Esophagus (tissue), 2 donors: ENCODE data around the gene PJA1. TPM values are rescaled to one million over a fixed set of nuclear protein-coding genes. Genes with fewer than 3 reads are reported as not detected.

Experiments
- H3K27ac ChIP-seq, 2 donors: one replicate each; pipeline ENCODE4 v1.5.1; 2013; ENCODE audit warnings: low read depth in 2 of 2, mild to moderate bottlenecking in 2 of 2, inconsistent platforms in 1 of 2, low read length in 1 of 2, moderate library complexity in 1 of 2
- H3K27me3 ChIP-seq, 2 donors: one replicate each; pipeline ENCODE4 v1.6.1; 2013; ENCODE audit warnings: low read length in 2 of 2, control low read depth in 1 of 2, mild to moderate bottlenecking in 1 of 2; ENCODE audit not compliant: insufficient read depth in 2 of 2, control insufficient read depth in 1 of 2
- H3K36me3 ChIP-seq, 2 donors: one replicate each; pipeline ENCODE4 v1.6.1; 2013; ENCODE audit warnings: low read length in 1 of 2; ENCODE audit not compliant: control insufficient read depth in 2 of 2, insufficient read depth in 2 of 2
- H3K4me1 ChIP-seq, 2 donors: one replicate each; pipeline ENCODE4 v1.6.1; 2013; ENCODE audit warnings: low read length in 1 of 2; ENCODE audit not compliant: control insufficient read depth in 2 of 2, insufficient read depth in 2 of 2
- H3K4me3 ChIP-seq, 2 donors: one replicate each; pipeline ENCODE4 v1.5.1; 2013; ENCODE audit warnings: low read length in 2 of 2, mild to moderate bottlenecking in 2 of 2, low read depth in 1 of 2, moderate library complexity in 1 of 2
- H3K9me3 ChIP-seq, 2 donors: one replicate each; pipeline ENCODE4 v1.6.1; 2013; ENCODE audit warnings: mild to moderate bottlenecking in 2 of 2, low read depth in 1 of 2, low read length in 1 of 2, moderate library complexity in 1 of 2; ENCODE audit not compliant: control insufficient read depth in 2 of 2, insufficient read depth in 1 of 2
- whole genome bisulfite sequencing, 2 donors: extraction: QIAGEN DNeasy Blood & Tissue Kit; methylation state at CpG; one replicate each; pipeline ENCODE4 v1.1.7; 2013; 5-methylcytosine and 5-hydroxymethylcytosine counted together
- polyA plus RNA-seq, 2 donors: library from polyadenylated mRNA; stranded (reverse); fragments of 200-250 nt; gene quantifications; one replicate each; pipeline ENCODE4 v1.2.3, GENCODE V29; 2013
- donor health status: healthy with polysubstance abuse.
- donor health status: Bipolar disorder and iron deficiency.

The PJA1 gene
- polyA plus RNA-seq, 2 donors = 4.0 to 8.8 TPM

DNA sequence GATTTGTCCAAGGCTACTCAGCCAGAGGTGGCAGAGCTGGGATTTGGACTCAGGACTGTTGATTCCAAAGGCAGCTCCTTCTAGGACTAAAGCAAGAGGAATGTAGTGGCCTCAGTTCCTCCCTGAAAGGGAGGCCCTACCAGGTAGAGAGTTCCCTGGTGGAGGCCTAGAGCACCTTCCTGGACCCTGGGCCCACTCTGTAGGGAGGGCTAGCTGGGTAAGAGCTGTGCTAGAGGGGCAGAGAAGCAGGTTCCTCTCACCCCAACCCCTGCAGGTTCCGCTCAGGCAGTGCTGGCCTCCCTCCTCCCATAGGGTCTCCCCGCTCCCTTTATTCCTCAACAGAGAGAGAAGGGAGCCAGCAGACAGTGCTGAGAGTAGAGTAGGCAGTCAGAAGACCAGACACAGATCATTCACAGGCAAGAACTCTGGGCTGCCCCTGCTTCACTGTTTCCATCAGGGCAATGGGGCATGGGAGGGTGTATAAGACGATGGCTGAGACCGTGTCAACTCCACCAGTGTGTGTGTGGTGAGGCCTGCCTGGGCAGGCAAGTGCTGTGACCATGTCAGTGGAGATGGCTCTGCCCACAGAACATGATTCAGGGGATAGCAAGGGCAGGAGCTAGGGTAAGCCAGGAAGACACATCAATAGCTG, 12.4 kb upstream of the PJA1 start:
- Histone ChIP-seq H3K27ac (no peak overlapping the region), H3K9me3 (no peaks in the 10 kb centered on the region), H3K36me3 (no peaks in the 10 kb centered on the region), H3K27me3 (no peaks in the 10 kb centered on the region), H3K4me3 (no peak overlapping the region), H3K4me1 (no peaks in the 10 kb centered on the region)
- 85 to 92% methylated on average over 4 of the region's 4 CpGs for WGBS, 2 donors

DNA sequence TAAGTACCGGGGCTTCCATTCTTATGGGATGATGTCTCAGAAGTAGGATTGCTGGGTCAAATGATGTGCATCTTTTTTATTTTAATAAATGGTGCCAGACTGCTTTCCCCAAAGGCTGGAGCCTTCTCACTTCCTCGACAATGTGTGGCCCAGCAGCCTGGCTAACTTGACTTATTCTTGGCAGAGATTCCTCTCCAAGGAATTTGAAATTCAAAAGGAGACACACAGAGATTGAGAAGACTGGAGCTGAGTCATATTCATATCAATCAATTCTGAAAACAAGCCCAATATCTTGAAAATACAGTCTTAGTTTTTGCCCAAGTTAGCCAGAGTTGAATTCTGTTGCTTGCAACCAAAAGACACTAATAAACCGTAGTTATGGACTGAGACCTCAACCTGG, 10.8 kb upstream of the PJA1 start:
- Histone ChIP-seq H3K9me3 (no peaks in the 10 kb centered on the region), H3K4me3 (no peak overlapping the region), H3K27ac (no peak overlapping the region), H3K27me3 (no peaks in the 10 kb centered on the region), H3K4me1 (no peaks in the 10 kb centered on the region), H3K36me3 (no peaks in the 10 kb centered on the region)
- WGBS, 2 donors = 68 to 71% methylated on average over 3 of the region's 3 CpGs

DNA sequence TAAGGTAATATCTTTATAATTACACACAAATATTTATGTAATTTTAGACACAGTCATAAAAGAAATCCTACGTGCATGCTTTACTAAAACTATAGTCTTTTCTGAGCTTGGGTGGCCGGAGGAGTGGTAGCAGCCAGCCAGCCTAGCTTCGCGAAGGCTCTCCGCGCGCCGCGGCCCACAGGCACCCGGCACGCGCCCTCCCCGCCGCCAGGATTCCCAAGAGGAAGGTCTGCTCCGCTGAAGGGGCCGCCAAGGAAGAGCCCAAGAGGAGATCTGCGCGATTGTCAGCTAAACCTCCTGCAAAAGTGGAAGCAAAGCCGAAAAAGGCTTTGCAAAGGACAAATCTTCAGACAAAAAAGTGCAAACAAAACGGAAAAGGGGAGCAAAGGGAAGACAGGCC, 8.7 kb upstream of the PJA1 start:
- H3K27me3 ChIP-seq = no peaks in the 10 kb centered on the region
- H3K4me3 ChIP-seq = no peak overlapping the region
- H3K27ac ChIP-seq = no peak overlapping the region
- WGBS, 2 donors = 61 to 74% methylated on average over 20 of the region's 20 CpGs
- no peaks in the 10 kb centered on the region for H3K36me3 ChIP-seq
- H3K9me3 ChIP-seq = no peaks in the 10 kb centered on the region
- no peaks in the 10 kb centered on the region for H3K4me1 ChIP-seq

DNA sequence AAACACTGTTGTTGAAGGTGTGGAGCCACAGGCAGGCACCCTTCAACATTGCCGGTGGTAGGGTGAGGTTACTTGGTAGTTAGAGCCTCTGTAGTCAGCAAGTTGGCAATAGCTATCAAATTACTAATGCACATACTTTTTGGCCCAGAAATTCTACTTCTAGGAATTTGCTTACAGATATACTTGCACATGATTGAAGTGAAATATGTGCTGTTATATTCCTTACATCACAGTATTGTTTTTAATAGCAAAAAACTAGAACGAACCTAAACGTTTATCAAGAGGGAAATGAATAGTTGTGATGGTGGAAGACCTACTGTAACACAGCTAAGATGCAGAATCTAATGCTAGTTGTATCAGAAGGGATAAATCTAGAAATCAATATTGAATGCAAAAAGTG, 7.7 kb upstream of the PJA1 start:
- 76% methylated on average over 3 of the region's 3 CpGs for WGBS, 2 donors

DNA sequence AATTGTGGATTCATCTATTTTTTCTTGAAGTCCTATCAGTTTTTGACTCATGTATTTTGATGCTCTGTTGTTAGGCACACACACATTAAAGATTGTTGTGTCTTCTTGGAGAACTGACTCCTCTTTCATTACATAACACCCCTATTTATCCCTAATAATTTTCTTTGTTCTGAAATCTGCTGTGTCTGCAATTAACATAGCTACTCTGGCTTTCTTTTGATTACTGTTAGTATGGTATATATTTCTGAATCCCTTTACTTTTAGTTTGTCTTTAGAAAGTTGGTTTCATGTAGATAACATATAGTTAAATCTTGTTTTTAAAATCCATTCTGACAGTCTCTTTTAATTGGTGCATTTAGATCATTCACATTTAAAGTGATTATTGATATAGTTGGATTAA, 5.1 kb upstream of the PJA1 start:
- Histone ChIP-seq H3K4me1 (no peaks in the 10 kb centered on the region), H3K27me3 (no peaks in the 10 kb centered on the region), H3K36me3 (no peaks in the 10 kb centered on the region), H3K4me3 (no peak overlapping the region), H3K27ac (no peak overlapping the region), H3K9me3 (no peaks in the 10 kb centered on the region)

More for the DNA sequence above, 7.7 kb upstream of the PJA1 start:
- H3K36me3 ChIP-seq = no peaks in the 10 kb centered on the region
- H3K27me3 ChIP-seq = no peaks in the 10 kb centered on the region
- no peak overlapping the region for H3K27ac ChIP-seq
- no peak overlapping the region for H3K4me3 ChIP-seq
- H3K9me3 ChIP-seq = no peaks in the 10 kb centered on the region
- no peaks in the 10 kb centered on the region for H3K4me1 ChIP-seq

DNA sequence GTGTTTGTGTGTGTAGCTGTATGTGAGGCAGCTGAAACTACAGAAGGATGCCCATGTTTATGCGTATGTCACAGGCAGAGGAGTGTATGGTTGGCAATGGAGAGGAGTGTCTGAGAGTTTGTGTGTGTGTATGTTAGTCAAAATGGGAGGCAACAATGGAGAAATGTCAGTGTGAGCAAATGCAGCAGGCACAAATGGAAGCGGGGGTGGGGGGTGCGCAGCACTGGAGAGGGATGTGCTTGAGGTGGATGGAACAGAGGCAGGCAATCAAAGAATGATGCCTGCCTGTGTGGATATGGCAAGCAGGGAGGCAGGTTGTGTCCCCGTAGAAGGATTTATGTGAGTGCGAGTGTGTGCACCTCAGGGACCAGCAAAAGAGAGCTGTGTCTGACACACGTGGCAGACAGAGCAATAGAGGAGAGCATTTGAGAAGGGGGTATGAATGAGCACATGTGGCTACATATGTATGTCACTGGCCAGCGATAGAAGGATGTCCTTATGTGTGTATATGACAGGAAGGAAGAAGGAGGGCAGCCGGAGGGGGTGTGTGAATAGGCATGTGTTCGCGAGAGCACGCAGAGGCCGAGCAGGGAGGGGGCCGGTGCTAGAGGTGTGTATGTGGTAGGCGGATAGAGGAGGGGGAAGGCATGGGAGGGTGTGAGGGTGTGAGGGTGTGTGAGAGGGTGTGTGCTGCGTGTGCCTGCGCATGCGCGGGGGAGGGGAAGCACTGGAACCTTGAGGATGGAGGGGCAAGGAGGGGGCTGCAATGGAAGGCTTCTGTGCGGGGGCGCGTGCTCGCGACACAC, 1.1 kb downstream of the PJA1 start:
- Histone ChIP-seq H3K27me3 (no peaks in the 10 kb centered on the region), H3K4me1 (no peaks in the 10 kb centered on the region), H3K36me3 (no peaks in the 10 kb centered on the region), H3K27ac (peak overlapping the region; percentile 26 to 31), H3K4me3 (peak overlapping the region in 1 of 2 donors; percentile 53), H3K9me3 (no peaks in the 10 kb centered on the region)
- WGBS, 2 donors = 12 to 32% methylated on average over 20 to 23 of the region's 23 CpGs

DNA sequence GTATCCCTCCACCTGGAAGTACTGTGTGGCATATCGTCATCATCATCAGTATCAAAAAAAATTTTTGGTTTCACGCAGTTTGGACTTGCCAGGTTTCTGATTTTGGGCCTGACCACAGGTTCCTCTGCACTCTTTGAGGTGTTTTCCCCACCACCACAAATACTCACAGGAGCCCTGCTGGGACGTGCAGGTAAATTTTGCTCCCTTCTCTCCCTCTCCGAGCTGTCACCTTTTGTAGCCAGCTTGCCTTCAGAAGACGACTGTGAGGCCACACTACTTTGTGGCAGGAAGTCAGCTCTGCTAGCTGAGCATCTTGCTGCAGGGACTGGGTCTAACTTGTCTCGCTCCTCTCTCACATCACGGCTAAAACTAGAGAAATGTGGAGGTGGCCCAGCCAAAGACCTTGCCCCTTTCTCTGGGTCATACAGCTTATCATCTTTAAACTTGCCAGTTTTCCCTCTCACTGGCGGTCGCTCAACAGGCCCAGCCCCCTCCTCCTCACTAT, 2.8 kb downstream of the PJA1 start:
- no peak overlapping the region for H3K27ac ChIP-seq
- no peaks in the 10 kb centered on the region for H3K36me3 ChIP-seq
- H3K4me1 ChIP-seq = no peaks in the 10 kb centered on the region
- H3K9me3 ChIP-seq = no peaks in the 10 kb centered on the region
- no peak overlapping the region for H3K4me3 ChIP-seq
- no peaks in the 10 kb centered on the region for H3K27me3 ChIP-seq
- WGBS, 2 donors = 79 to 87% methylated on average over 9 of the region's 9 CpGs

DNA sequence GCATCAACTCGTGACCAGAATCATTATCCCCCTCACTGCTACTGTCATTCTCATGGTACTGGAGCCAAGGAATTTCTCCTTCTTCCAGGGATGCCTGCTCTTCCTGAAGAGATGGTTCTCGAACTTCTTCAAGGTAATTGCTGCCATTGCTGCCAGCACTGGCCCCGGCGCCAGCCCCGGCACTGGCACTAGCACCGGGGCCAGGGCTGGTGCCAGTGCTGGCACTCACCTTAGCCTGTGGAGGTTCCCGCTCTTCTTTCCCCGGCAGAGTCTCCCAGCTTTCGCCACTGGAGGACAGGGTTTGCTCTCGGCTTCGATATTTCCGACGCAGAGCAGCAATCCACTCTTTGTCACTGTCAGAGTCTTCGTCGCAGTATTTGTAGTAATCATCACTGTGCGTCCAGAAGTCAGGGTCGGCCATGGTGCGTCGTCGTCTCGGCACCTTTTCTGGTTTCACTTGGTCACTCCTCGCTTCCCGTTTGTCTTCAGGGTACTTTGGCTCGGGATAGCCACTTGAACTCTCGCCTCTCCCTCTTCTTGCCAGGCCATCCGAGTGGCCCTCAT, 3.4 kb downstream of the PJA1 start:
- WGBS, 2 donors = 83 to 92% methylated on average over 26 of the region's 26 CpGs
- no peaks in the 10 kb centered on the region for H3K36me3 ChIP-seq
- H3K4me3 ChIP-seq = no peak overlapping the region
- H3K27ac ChIP-seq = no peak overlapping the region
- H3K4me1 ChIP-seq = no peaks in the 10 kb centered on the region
- H3K9me3 ChIP-seq = no peaks in the 10 kb centered on the region
- no peaks in the 10 kb centered on the region for H3K27me3 ChIP-seq

DNA sequence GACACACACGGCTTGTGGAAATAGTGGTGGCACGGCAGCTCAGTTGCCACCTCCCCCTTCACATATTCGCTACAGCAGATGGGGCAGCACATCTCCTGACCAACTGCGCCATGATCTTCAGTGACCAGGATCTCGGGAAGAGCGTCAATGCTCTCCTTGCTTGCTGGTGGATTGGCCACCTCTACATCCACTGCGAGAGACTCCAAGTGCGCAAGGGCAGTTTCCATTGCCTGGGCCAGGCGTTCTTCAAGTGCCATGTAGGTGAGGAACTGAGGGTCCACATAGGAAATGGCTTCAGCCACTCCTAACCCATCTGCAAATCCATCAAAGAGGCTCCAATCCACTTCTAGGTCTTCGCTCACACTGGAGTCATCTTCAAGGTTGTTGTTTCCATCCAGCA, 3.9 kb downstream of the PJA1 start:
- WGBS, 2 donors = 88 to 93% methylated on average over 10 of the region's 10 CpGs
- Histone ChIP-seq H3K27me3 (no peaks in the 10 kb centered on the region), H3K36me3 (no peaks in the 10 kb centered on the region), H3K27ac (no peak overlapping the region), H3K4me3 (no peak overlapping the region), H3K4me1 (no peaks in the 10 kb centered on the region), H3K9me3 (no peaks in the 10 kb centered on the region)
